Omental fat pad (tissue), 4 donors: Measurements from ENCODE around the gene DYNC2I2. TPM values are rescaled to one million over a fixed set of nuclear protein-coding genes. Genes with fewer than 3 reads are reported as not detected.
"Not testable (repeated sequence)": the region's sequence is repeated elsewhere in the genome, so short reads cannot be mapped to it uniquely, and the experiment has no call there.

Experiments
- ATAC-seq: fragments of 150-250 bp; one replicate; pipeline ENCODE4 v1.9.1; 2016; ENCODE audit warnings: mild to moderate bottlenecking, moderate library complexity; ENCODE audit not compliant: low FRiP score
- DNase-seq: peaks from one replicate; pipeline ENCODE4 v3.0.0-alpha.2; 2019; ENCODE audit warnings: low spot score
- total RNA-seq, 4 donors: library from RNA; depleted of rRNA; stranded (reverse); fragments of >200 nt; gene quantifications; one replicate each; pipeline ENCODE4 v1.1.0, GENCODE V29; 2016
- TF ChIP-seq, protein P1 (sequence below), 3 donors: fragments of 450-650 bp; IDR thresholded peaks; one replicate each; pipeline ENCODE4 v1.5.1; 2016 to 2017; ENCODE audit warnings: antibody characterized with exemption in 3 of 3, mild to moderate bottlenecking in 3 of 3, moderate library complexity in 2 of 3

DYNC2I2 gene
- total RNA-seq, 4 donors from 2014 or later: 12.8 to 24.7 (median 21.3) TPM

GRCh38 chr9:128657796-128658195 lies 1.1 kb upstream of the DYNC2I2 start:
- ATAC-seq (no peak), DNase-seq (no peak)
- TF ChIP-seq, protein P1, sequence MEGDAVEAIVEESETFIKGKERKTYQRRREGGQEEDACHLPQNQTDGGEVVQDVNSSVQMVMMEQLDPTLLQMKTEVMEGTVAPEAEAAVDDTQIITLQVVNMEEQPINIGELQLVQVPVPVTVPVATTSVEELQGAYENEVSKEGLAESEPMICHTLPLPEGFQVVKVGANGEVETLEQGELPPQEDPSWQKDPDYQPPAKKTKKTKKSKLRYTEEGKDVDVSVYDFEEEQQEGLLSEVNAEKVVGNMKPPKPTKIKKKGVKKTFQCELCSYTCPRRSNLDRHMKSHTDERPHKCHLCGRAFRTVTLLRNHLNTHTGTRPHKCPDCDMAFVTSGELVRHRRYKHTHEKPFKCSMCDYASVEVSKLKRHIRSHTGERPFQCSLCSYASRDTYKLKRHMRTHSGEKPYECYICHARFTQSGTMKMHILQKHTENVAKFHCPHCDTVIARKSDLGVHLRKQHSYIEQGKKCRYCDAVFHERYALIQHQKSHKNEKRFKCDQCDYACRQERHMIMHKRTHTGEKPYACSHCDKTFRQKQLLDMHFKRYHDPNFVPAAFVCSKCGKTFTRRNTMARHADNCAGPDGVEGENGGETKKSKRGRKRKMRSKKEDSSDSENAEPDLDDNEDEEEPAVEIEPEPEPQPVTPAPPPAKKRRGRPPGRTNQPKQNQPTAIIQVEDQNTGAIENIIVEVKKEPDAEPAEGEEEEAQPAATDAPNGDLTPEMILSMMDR (IDR thresholded peaks at IDR 0.05): no peak

GRCh38 chr9:128657344-128657704 lies 677 bp upstream of the DYNC2I2 start:
- no peak for ATAC-seq
- no peak for DNase-seq
- TF ChIP-seq, protein P1 (IDR thresholded peaks at IDR 0.05): no peak

GRCh38 chr9:128654481-128654880 lies 2.2 kb downstream of the DYNC2I2 start:
- TF ChIP-seq, protein P1 (IDR thresholded peaks at IDR 0.05): no peak
- DNase-seq (no peak), ATAC-seq (no peak)

- TF ChIP-seq, protein P1 (IDR thresholded peaks at IDR 0.05): no peak
- ATAC-seq: no peak
- DNase-seq: no peak
Observed at GRCh38 chr9:128653908-128654307, 2.7 kb downstream of the DYNC2I2 start.

- no peak for DNase-seq
- TF ChIP-seq, protein P1 (IDR thresholded peaks at IDR 0.05): no peak
- no peak for ATAC-seq
Observed at GRCh38 chr9:128651798-128652197, 4.8 kb downstream of the DYNC2I2 start.

DNA sequence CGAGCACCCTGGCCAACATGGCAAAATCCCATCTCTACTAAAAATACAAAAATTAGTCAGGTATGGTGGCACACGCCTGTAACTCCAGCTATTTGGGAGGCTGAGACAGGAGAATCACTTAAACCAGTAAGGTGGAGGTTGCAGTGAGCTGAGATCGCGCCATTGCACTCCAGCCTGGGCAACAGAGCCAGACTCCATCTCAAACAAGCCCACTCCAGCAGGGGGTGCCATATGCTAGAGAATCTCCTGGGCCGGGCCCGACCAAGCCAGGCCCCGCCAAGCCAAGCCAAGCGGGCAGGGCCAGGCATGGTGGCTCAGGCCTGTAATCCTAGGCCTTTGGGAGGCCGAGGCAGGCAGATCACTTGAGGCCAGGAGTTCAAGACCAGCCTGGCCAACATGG lies 8.4 kb downstream of the DYNC2I2 start:
- not testable (repeated sequence) for ATAC-seq, DNase-seq

- DNase-seq (no peak), ATAC-seq (no peak)
- TF ChIP-seq, protein P1 (IDR thresholded peaks at IDR 0.05): no peak
Observed at GRCh38 chr9:128643519-128644300, 12.9 kb downstream of the DYNC2I2 start.
